ENCODE data around the gene NVL.

GRCh38 chr1:224264321-224264720 is 65.7 kb downstream of the NVL start:
- no peak for TF ChIP-seq POLR2AphosphoS5 (IDR thresholded peaks at IDR 0.05; ENCODE audit: low read depth, low read length)
- no peak for TF ChIP-seq SIN3A (IDR thresholded peaks at IDR 0.05; ENCODE audit: borderline replicate concordance, insufficient read depth, low read length)
- no peak for TF ChIP-seq REST (IDR thresholded peaks at IDR 0.05; ENCODE audit: insufficient read depth in 1 of 2, low read depth in 2 of 2, low read length in 2 of 2)
- no peak for TF ChIP-seq TAF1 (IDR thresholded peaks at IDR 0.05; ENCODE audit: borderline replicate concordance, insufficient read depth, low read length)
